NCI-H526 (cell line): ENCODE results near the gene MTFR1L.

Source experiments
- DNase-seq, 2 experiments: peaks; one replicate each; lab custom pipeline; 2025; lab: John Stamatoyannopoulos, UW

MTFR1L gene

GRCh38 chr1:25790472-25790871 is 29.3 kb upstream of the MTFR1L start:
- DNase-seq, result no peak

GRCh38 chr1:25792115-25792514 is 27.6 kb upstream of the MTFR1L start:
- no peak for DNase-seq

GRCh38 chr1:25793585-25794170 is 26.1 kb upstream of the MTFR1L start:
- DNase-seq, result no peak

- DNase-seq, result no peak
Measured at GRCh38 chr1:25794325-25794724, 25.4 kb upstream of the MTFR1L start.

- DNase-seq, result no peak
Measured at GRCh38 chr1:25795211-25795610, 24.5 kb upstream of the MTFR1L start.

GRCh38 chr1:25795946-25796810 is 23.6 kb upstream of the MTFR1L start:
- DNase-seq, result no peak

- DNase-seq, result peak; percentile 60 to 87
Measured at GRCh38 chr1:25796811-25797458, 22.8 kb upstream of the MTFR1L start.

GRCh38 chr1:25797939-25798338 is 21.8 kb upstream of the MTFR1L start:
- no peak for DNase-seq

GRCh38 chr1:25798666-25799351 is 20.9 kb upstream of the MTFR1L start:
- DNase-seq, result no peak

- no peak for DNase-seq
Measured at GRCh38 chr1:25799352-25799934, 20.3 kb upstream of the MTFR1L start.

- DNase-seq, result peak in 1 of 2 experiments; percentile 84
Measured at GRCh38 chr1:25799935-25800702, 19.6 kb upstream of the MTFR1L start, which contains the start of gene SELENON. SELENON (plus strand) TSS chr1:25800193; CDS start chr1:25800231, 38 bp downstream.

- DNase-seq, result no peak
Measured at GRCh38 chr1:25800703-25801377, 18.9 kb upstream of the MTFR1L start.

- DNase-seq, result peak; percentile 85 to 91
Measured at GRCh38 chr1:25802915-25803314, 16.8 kb upstream of the MTFR1L start.

GRCh38 chr1:25803368-25803767 is 16.4 kb upstream of the MTFR1L start:
- no peak for DNase-seq

GRCh38 chr1:25804244-25804963 is 15.3 kb upstream of the MTFR1L start:
- DNase-seq, result no peak

- no peak for DNase-seq
Measured at GRCh38 chr1:25804964-25805862, 14.5 kb upstream of the MTFR1L start.

- no peak for DNase-seq
Measured at GRCh38 chr1:25805863-25806225, 13.9 kb upstream of the MTFR1L start.

- DNase-seq, result no peak
Measured at GRCh38 chr1:25806418-25806817, 13.3 kb upstream of the MTFR1L start.
